Left cardiac atrium (tissue), 2 donors: ENCODE data around the gene HEXD. TPM values are rescaled to one million over a fixed set of nuclear protein-coding genes. Genes with fewer than 3 reads are reported as not detected.

Source experiments
- total RNA-seq, 2 donors: library from RNA; stranded (reverse); fragmentation: NEBNext Ultra II Directional; extraction: Animal tissue kit (Norgen Biotek cat#: 25700); gene quantifications; one replicate each; pipeline ENCODE4 v1.2.1, GENCODE V29; 2021
- donor health status: DM: no; HTN: yes; CAD: no; lungs with severe emphysema.
- donor health status: DM: yes; HTN: yes; CAD: no.

Gene HEXD
- total RNA-seq, 2 donors from 2014 or later, result 14.3 to 16.3 TPM

Other genes with a start within 250 kb of the HEXD start
- gene CCDC57, start 205.5 kb upstream of the HEXD start, total RNA-seq, result 10 to 100 TPM; 11.9 to 17.2 TPM
- gene SLC16A3, start 189.3 kb upstream of the HEXD start, total RNA-seq, result 10 to 100 TPM; 18.4 to 35.7 TPM
- gene CSNK1D, start 144.6 kb upstream of the HEXD start, total RNA-seq, result 10 to 100 TPM; 63.6 to 88.2 TPM
- gene CD7, start 100.7 kb upstream of the HEXD start, total RNA-seq, result 1 to 10 TPM in 1 of 2 donors, under 1 TPM in 1; 0.60 to 1.8 TPM
- 10 to 100 TPM in 1 of 2 donors, 1 to 10 TPM in 1; 6.6 to 12.6 TPM for gene SECTM1, start 84.6 kb upstream of the HEXD start, total RNA-seq
- not detected for gene TEX19, start 59.1 kb upstream of the HEXD start, total RNA-seq
- gene UTS2R, start 46.6 kb upstream of the HEXD start, total RNA-seq, result 1 to 10 TPM in 1 of 2 donors, under 1 TPM in 1; 0.32 to 1.4 TPM
- gene OGFOD3, start 239 bp downstream of the HEXD start, total RNA-seq, result 10 to 100 TPM; 27.2 to 32.0 TPM
- gene CYBC1, start 32.4 kb downstream of the HEXD start, total RNA-seq, result 10 to 100 TPM; 42.1 to 43.6 TPM
- gene NARF, start 40.4 kb downstream of the HEXD start, total RNA-seq, result 10 to 100 TPM; 63.7 to 65.9 TPM
- gene FOXK2, start 101.4 kb downstream of the HEXD start, total RNA-seq, result 10 to 100 TPM; 35.9 to 53.9 TPM
- 10 to 100 TPM; 40.1 to 47.3 TPM for gene WDR45B, start 230.1 kb downstream of the HEXD start, total RNA-seq